Fibroblast of pulmonary artery (primary cell): ENCODE results near the gene ALKBH1.

Source experiments
- DNase-seq: peaks from one replicate; pipeline ENCODE4 v3.0.0-alpha.2; 2010; ENCODE audit warnings: low read depth
- H3K4me3 ChIP-seq: replicated peaks from 2 replicates; pipeline ENCODE4 v1.5.1; 2011; ENCODE audit warnings: low read depth, mild to moderate bottlenecking, control low read depth, low read length, moderate library complexity
- CTCF ChIP-seq: IDR thresholded peaks from 2 replicates; pipeline ENCODE4 v1.5.1; 2011; ENCODE audit warnings: mild to moderate bottlenecking, control low read depth, low read length, inconsistent platforms; ENCODE audit errors: missing control alignments

Gene ALKBH1

GRCh38 chr14:77630111-77630510 is 77.7 kb downstream of the ALKBH1 start:
- H3K4me3 ChIP-seq, result no peak overlapping the region
- no peak for DNase-seq
- TF ChIP-seq CTCF, result no peak

GRCh38 chr14:77625360-77625759 is 82.5 kb downstream of the ALKBH1 start:
- no peak overlapping the region for H3K4me3 ChIP-seq
- DNase-seq, result no peak
- TF ChIP-seq CTCF, result no peak

GRCh38 chr14:77623201-77623600 is 84.6 kb downstream of the ALKBH1 start:
- no peak overlapping the region for H3K4me3 ChIP-seq
- no peak for TF ChIP-seq CTCF
- no peak for DNase-seq
